NB4 (cell line): ENCODE data around the gene FAM217A.

Experiments
- CTCF ChIP-seq: IDR thresholded peaks from one replicate; pipeline ENCODE4 v1.5.1; 2012; ENCODE audit warnings: low read depth, low read length
- MAX ChIP-seq: IDR thresholded peaks from 2 replicates; pipeline ENCODE4 v1.6.1; 2011; ENCODE audit warnings: low read depth, low read length
- POLR2A ChIP-seq: IDR thresholded peaks from 2 replicates; pipeline ENCODE4 v1.6.1; 2011; ENCODE audit warnings: mild to moderate bottlenecking; ENCODE audit not compliant: insufficient read length; ENCODE audit errors: extremely low read depth

- TF ChIP-seq CTCF (no peak), MAX (no peak), POLR2A (no peak)
Measured at GRCh38 chr6:4124351-4124750, 45.4 kb upstream of the FAM217A start.
